CD1c-positive myeloid dendritic cell (primary cell): ENCODE measurements around the gene VPS37C.
A peak's percentile ranks its signal among the peaks of the same experiment; 100 is the strongest.

Experiments
- DNase-seq: peaks from one replicate; pipeline ENCODE4 v3.0.0-alpha.2; 2016; ENCODE audit errors: extremely low spot score

The VPS37C gene

DNA sequence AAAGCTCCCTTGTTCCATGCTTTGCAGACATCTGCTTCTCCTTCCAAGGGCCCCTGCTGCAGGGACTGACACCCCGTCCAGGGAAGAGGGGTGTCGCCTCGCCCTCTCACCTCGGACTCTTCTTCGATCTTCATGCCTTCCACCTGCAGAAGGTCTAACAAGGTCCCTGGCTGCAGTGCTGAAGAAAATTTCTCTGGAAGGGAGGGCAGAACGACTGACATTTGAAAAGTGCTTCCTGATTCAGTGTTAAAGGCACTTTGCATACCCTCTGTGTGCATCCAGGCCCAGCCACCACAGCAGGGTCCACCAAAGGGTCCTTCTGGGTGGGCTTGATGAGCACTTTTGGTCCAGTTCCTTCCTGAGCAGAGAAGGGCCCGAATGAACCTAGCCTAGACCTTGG, 28.1 kb downstream of the VPS37C start:
- DNase-seq: no peak

DNA sequence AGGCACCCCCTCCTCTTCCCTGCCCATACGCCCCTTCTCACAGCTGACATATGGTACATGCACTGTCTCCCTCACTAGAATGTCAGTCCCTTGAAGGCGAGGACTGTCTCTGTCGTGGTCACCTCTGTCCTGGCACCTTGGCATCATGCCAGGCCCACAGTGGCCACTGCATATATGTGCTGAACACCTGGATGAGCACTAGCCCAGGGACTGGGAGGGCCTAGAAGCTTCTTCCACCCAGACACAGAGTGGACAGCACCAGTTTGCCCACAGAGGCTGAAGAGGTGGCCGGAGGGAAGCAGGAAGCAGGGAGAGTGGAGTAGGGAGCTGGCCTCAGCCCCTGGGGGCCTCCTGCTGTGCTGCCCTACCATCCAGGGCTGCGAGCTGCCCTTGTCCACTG, 28.6 kb downstream of the VPS37C start:
- DNase-seq: no peak

GRCh38 chr11:61131998-61132555, 29.1 kb downstream of the VPS37C start:
- no peak for DNase-seq

DNA sequence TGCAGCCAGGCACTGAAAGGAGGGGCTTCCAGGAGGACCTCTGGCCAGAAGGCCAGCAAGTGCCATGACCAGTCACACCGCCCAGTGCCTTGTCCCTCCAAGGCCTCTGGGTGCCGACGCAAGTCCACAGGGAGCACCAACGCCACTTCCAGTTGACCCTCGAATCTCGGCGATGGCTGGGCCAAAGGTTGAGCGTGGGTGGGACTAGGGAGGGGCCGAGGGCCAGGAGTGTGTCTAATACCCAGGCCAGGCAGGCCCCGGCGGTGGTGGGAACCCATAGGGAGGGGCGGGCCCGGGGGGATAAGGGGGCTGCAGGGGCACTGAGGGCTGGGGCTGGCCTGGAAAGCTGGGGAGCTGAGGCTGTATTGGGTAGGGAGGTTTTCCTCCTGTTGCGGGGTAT, 29.6 kb downstream of the VPS37C start:
- no peak for DNase-seq

GRCh38 chr11:61131186-61131585, 30.0 kb downstream of the VPS37C start:
- DNase-seq: no peak

GRCh38 chr11:61129639-61130523, 31.3 kb downstream of the VPS37C start:
- DNase-seq: peak; percentile 92

GRCh38 chr11:61128947-61129638, 32.1 kb downstream of the VPS37C start:
- no peak for DNase-seq

DNA sequence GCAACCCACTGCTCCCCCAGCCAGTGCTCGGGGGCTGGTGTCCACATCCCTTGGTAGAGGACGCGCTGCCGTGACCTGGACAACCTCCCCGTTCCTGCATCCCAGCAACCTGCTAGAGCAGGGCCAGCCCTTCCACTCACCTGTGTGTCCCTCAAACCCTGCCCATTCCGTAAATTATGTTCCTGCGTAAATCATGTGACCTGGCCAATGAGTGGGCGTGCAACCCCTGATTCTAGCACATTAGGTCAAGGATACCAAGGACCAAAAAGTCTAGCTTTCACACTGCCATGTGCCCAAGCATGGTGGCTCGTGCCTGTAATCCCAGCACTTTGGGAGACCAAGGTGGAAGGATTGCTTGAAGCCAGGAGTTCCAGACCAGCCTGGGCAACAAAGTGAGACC, 33.2 kb downstream of the VPS37C start:
- DNase-seq: no peak

GRCh38 chr11:61126256-61126655, 35.0 kb downstream of the VPS37C start:
- no peak for DNase-seq

- DNase-seq: no peak
These were observed 35.9 kb downstream of the VPS37C start for GRCh38 chr11:61125310-61125684.

GRCh38 chr11:61124574-61125309, 36.5 kb downstream of the VPS37C start:
- DNase-seq: no peak

GRCh38 chr11:61123775-61124571, 37.3 kb downstream of the VPS37C start:
- DNase-seq: no peak

DNA sequence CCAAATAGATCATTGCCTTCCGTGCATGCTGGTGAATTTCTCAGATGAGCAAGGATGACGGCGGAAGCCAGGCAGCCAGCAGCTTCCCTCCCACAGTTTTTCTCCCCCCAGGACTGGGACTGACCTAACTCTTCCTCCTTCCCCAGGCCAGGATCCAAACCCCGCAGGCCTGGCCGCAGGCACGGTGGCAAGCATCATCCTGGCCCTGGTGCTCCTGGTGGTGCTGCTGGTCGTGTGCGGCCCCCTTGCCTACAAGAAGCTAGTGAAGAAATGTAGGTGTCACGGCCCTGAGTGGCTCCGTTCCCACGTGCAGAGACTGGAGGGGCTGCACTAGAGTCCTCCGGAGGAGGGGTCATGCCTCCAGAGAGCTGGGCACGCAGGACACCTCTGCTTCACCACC, 38.5 kb downstream of the VPS37C start:
- no peak for DNase-seq

- DNase-seq: no peak
These were observed 39.3 kb downstream of the VPS37C start for GRCh38 chr11:61121917-61122316.

DNA sequence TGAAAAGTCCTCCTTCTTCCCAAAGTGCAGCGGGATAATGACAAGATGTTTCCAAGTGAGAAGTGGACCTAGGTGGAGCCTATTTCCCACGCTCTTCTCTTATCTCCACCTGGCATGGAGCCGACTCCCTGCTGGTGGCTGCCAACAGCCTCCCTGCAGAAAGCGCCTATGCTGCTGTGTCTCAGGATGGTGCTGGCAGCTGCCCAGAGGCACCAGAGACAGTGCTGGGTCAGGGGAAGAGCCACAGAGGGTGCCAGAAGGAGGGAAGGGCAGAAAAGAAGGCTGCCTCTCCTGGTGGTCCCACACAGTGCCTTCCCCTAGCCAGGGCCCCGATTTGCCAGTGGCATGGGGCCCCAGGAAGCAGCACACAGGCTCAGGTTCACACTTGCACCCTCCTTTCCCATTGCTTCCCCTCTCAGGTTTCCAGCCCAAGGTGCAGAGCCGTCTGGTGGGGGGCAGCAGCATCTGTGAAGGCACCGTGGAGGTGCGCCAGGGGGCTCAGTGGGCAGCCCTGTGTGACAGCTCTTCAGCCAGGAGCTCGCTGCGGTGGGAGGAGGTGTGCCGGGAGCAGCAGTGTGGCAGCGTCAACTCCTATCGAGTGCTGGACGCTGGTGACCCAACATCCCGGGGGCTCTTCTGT, 39.9 kb downstream of the VPS37C start:
- no peak for DNase-seq

DNA sequence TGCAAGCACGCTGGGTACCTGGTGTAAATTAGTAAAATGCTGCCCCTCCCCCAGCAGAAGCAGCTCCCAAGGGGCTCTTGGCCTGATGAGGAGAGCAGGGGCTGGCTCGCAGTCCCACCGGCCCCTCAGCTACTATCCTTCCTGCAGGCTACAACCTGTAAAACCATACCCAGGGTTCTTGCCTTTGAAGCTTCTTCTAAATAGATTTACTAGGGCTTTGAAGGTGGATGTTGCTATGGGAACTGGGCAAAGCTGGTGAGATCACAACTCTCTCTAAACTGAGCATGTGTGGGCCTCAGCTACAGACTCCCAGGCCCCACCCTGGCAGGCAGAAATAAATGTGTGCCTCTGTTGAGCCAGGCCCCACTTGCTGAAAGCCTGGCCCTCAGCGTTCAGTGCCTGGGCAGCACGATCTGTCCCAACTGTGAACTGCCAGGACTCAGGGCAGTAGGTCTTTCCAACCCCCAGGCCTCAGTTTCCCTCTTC, 40.5 kb downstream of the VPS37C start:
- DNase-seq: peak; percentile 42

GRCh38 chr11:61120099-61120705, 41.0 kb downstream of the VPS37C start:
- no peak for DNase-seq

- no peak for DNase-seq
These were observed 41.7 kb downstream of the VPS37C start for GRCh38 chr11:61119571-61119970.

DNA sequence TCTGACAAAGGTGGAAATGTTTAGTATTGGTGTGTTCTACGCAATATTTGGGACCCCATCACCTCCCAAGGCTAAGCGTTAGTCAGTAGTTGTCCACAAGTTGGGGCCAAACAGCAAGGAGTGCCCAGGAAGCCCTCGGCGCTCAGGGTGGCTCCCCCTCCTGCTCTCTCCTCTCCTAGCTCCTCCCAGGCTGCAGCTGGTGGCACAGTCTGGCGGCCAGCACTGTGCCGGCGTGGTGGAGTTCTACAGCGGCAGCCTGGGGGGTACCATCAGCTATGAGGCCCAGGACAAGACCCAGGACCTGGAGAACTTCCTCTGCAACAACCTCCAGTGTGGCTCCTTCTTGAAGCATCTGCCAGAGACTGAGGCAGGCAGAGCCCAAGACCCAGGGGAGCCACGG, 42.2 kb downstream of the VPS37C start:
- DNase-seq: no peak

DNA sequence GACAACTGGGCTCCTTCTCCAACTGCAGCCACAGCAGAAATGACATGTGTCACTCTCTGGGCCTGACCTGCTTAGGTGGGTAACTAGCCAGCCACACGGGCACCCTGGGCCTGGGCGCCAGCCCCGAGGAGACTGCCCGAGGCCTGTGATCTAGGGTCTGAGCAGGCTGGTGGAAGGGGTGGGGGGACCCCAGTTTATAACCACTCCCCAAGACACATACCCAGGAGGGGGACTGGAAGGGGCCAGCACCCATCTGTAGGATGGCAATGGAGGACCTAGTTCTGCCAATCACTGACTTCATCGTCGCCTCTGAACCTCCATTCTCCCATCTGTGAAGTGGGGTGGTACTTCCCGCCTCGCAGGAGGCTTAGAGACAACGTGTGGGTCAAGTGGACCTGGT, 42.8 kb downstream of the VPS37C start:
- no peak for DNase-seq
